ENCODE measurements around the gene TLCD5. TPM values are rescaled to one million over a fixed set of nuclear protein-coding genes. Genes with fewer than 3 reads are reported as not detected.

The TLCD5 gene
- polyA plus RNA-seq, 1 donor (not counting 4 experiments of a cell fraction or from before 2014, with no cell fraction given) = 4.0 TPM

DNA sequence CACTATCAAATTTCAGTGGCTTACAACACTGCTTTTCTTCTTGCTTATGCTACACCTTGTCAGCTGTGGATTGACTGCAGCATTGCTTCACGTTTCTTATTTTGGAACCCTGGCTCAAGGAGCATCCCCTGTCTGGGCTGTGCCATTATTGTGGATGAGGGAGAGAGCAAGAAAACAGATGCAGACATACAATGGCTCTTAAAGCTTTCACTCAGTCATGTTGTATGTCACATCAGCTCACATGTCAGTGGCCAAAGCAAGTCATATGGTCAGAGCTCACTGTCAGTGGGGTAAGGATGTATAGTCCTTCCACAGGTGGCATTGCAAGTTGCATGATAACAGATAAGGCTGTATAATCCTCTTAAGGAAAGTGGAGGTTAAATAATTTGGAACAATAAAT lies 21.1 kb downstream of the TLCD5 start:
- TF ChIP-seq, protein P1, sequence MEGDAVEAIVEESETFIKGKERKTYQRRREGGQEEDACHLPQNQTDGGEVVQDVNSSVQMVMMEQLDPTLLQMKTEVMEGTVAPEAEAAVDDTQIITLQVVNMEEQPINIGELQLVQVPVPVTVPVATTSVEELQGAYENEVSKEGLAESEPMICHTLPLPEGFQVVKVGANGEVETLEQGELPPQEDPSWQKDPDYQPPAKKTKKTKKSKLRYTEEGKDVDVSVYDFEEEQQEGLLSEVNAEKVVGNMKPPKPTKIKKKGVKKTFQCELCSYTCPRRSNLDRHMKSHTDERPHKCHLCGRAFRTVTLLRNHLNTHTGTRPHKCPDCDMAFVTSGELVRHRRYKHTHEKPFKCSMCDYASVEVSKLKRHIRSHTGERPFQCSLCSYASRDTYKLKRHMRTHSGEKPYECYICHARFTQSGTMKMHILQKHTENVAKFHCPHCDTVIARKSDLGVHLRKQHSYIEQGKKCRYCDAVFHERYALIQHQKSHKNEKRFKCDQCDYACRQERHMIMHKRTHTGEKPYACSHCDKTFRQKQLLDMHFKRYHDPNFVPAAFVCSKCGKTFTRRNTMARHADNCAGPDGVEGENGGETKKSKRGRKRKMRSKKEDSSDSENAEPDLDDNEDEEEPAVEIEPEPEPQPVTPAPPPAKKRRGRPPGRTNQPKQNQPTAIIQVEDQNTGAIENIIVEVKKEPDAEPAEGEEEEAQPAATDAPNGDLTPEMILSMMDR (optimal IDR thresholded peaks at IDR 0.05 in 1 of 3, IDR thresholded peaks at IDR 0.05 in 1 of 3, conservative IDR thresholded peaks at IDR 0.05 in 1 of 3; ENCODE audit: extremely low read depth in 1 of 3, insufficient read depth in 2 of 3, low read length in 3 of 3) = no peak
- no peak for TF ChIP-seq EZH2 (IDR thresholded peaks at IDR 0.05; ENCODE audit: low read length)
- DNase-seq (ENCODE audit: low read depth, low spot score) (no peak), FAIRE-seq (peak; percentile 49)
- H3K9me3 ChIP-seq (ENCODE audit: control insufficient read depth, low read depth, low read length) = no peaks in the 10 kb centered on the region
- no peak overlapping the region for H2AFZ ChIP-seq (ENCODE audit: control insufficient read depth, low read length)
- no peak overlapping the region for H3K27ac ChIP-seq (ENCODE audit: control insufficient read depth, insufficient read depth, low read length)
- peaks cover 50% of the 10 kb centered on the region for H3K79me2 ChIP-seq (ENCODE audit: control insufficient read depth, insufficient read depth, low read length)
- no peaks in the 10 kb centered on the region for H3K27me3 ChIP-seq (ENCODE audit: control insufficient read depth, extremely low read depth, insufficient read depth, low read length)
- dilution Hi-C loops (cut with MboI; ENCODE audit: extremely low pct_ligation_motif_present, low sequenced_read_pairs) = no loop called here
- H3K9ac ChIP-seq (ENCODE audit: control insufficient read depth, extremely low read depth, insufficient read depth, low read length) = no peak overlapping the region
- peaks cover 18% of the 10 kb centered on the region for H4K20me1 ChIP-seq (ENCODE audit: control insufficient read depth, extremely low read depth, insufficient read depth, low read length)
- H3K4me3 ChIP-seq (ENCODE audit: control insufficient read depth in 2 of 3, extremely low read depth in 1 of 3, insufficient read depth in 2 of 3, low read depth in 1 of 3, low read length in 3 of 3) = no peak overlapping the region
- H3K9me1 ChIP-seq (ENCODE audit: control insufficient read depth, extremely low read depth, insufficient read depth, low read length) = peaks cover 2% of the 10 kb centered on the region
- peaks cover 38% of the 10 kb centered on the region for H3K4me1 ChIP-seq (ENCODE audit: control insufficient read depth, extremely low read depth, insufficient read depth, low read length)
- H3K36me3 ChIP-seq (ENCODE audit: control insufficient read depth in 2 of 2, extremely low read depth in 1 of 2, insufficient read depth in 2 of 2, low read length in 2 of 2) = no peaks in the 10 kb centered on the region
- no peak overlapping the region for H3K4me2 ChIP-seq (ENCODE audit: control insufficient read depth, extremely low read depth, insufficient read depth, low read depth, low read length)

DNA sequence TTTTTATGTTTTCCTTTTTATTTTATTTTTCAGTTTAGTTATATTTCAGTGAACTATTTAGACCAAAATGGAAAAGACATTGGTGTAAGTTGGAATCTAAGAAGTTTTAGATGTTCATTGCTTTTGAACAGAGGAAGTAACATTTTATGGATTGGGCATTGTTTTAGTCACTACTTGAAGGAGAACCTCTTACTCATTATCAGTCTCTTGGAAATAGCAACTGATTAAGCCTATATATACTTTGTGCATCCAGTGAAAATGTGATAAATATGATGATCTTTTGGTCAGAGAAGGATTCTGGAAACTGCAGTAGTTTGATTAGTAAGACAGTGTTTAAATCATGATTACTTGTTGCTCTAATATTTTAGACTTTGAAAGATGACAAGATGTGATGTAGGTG lies 25.5 kb downstream of the TLCD5 start:
- no peak overlapping the region for H3K4me3 ChIP-seq (ENCODE audit: control insufficient read depth in 2 of 3, extremely low read depth in 1 of 3, insufficient read depth in 2 of 3, low read depth in 1 of 3, low read length in 3 of 3)
- H3K4me2 ChIP-seq (ENCODE audit: control insufficient read depth, extremely low read depth, insufficient read depth, low read depth, low read length) = no peak overlapping the region
- DNase-seq (ENCODE audit: low read depth, low spot score) = no peak
- dilution Hi-C loops (cut with MboI; ENCODE audit: extremely low pct_ligation_motif_present, low sequenced_read_pairs) = no loop called here
- no peak overlapping the region for H2AFZ ChIP-seq (ENCODE audit: control insufficient read depth, low read length)
- no peaks in the 10 kb centered on the region for H3K27me3 ChIP-seq (ENCODE audit: control insufficient read depth, extremely low read depth, insufficient read depth, low read length)
- peaks cover 0 to 3% of the 10 kb centered on the region in 2 experiments for H3K36me3 ChIP-seq (ENCODE audit: control insufficient read depth in 2 of 2, extremely low read depth in 1 of 2, insufficient read depth in 2 of 2, low read length in 2 of 2)
- peaks cover 6% of the 10 kb centered on the region for H3K4me1 ChIP-seq (ENCODE audit: control insufficient read depth, extremely low read depth, insufficient read depth, low read length)
- peaks cover 7% of the 10 kb centered on the region for H3K9me1 ChIP-seq (ENCODE audit: control insufficient read depth, extremely low read depth, insufficient read depth, low read length)
- no peaks in the 10 kb centered on the region for H3K9me3 ChIP-seq (ENCODE audit: control insufficient read depth, low read depth, low read length)
- peaks cover 20% of the 10 kb centered on the region for H4K20me1 ChIP-seq (ENCODE audit: control insufficient read depth, extremely low read depth, insufficient read depth, low read length)
- TF ChIP-seq EZH2 (IDR thresholded peaks at IDR 0.05; ENCODE audit: low read length) = no peak
- TF ChIP-seq, protein P1 (optimal IDR thresholded peaks at IDR 0.05 in 1 of 3, IDR thresholded peaks at IDR 0.05 in 1 of 3, conservative IDR thresholded peaks at IDR 0.05 in 1 of 3; ENCODE audit: extremely low read depth in 1 of 3, insufficient read depth in 2 of 3, low read length in 3 of 3) = no peak
- FAIRE-seq = no peak
- H3K27ac ChIP-seq (ENCODE audit: control insufficient read depth, insufficient read depth, low read length) = no peak overlapping the region
- H3K9ac ChIP-seq (ENCODE audit: control insufficient read depth, extremely low read depth, insufficient read depth, low read length) = no peak overlapping the region
- H3K79me2 ChIP-seq (ENCODE audit: control insufficient read depth, insufficient read depth, low read length) = peaks cover 56% of the 10 kb centered on the region
